Esophagus muscularis mucosa (tissue), 4 donors: Measurements from ENCODE around the gene TRPV2. TPM values are rescaled to one million over a fixed set of nuclear protein-coding genes. Genes with fewer than 3 reads are reported as not detected.

Experiments
- DNase-seq: peaks from one replicate; pipeline ENCODE4 v3.0.0-alpha.2; 2017; ENCODE audit errors: extremely low spot score
- H3K27ac ChIP-seq, 4 donors: fragments of 200-600 bp; sonication (generic); replicated peaks in 1 of 4; 1 replicate in 3 of 4; 2 replicates in 1 of 4; pipeline ENCODE4 v1.5.1; 2016 to 2019; ENCODE audit warnings: mild to moderate bottlenecking in 1 of 4
- H3K27me3 ChIP-seq, 4 donors: fragments of 200-600 bp; sonication (generic); one replicate each; pipeline versions ENCODE4 v1.5.1 to v1.6.0; 2016 to 2019
- H3K36me3 ChIP-seq, 4 donors: fragments of 200-600 bp; sonication (generic); one replicate each; pipeline ENCODE4 v1.5.1; 2016 to 2019
- H3K4me1 ChIP-seq, 4 donors: fragments of 200-600 bp; sonication (generic); one replicate each; pipeline ENCODE4 v1.5.1; 2016 to 2019
- H3K4me3 ChIP-seq, 4 donors: fragments of 200-600 bp; sonication (generic); 1 replicate in 2 of 4; 2 replicates in 2 of 4; pipeline ENCODE4 v1.5.1; 2016 to 2019; ENCODE audit warnings: mild to moderate bottlenecking in 4 of 4, moderate library complexity in 1 of 4
- H3K9me3 ChIP-seq, 4 donors: fragments of 200-600 bp; sonication (generic); 1 replicate in 3 of 4; 2 replicates in 1 of 4; pipeline ENCODE4 v1.5.1; 2016 to 2019
- CTCF ChIP-seq, 3 experiments: fragments of 200-600 bp in 2 of 3; fragments of 450-650 bp in 1 of 3; sonication (generic) in 2 of 3; IDR thresholded peaks; one replicate each; pipeline ENCODE4 v1.5.1; 2017 to 2019; ENCODE audit warnings: antibody characterized with exemption in 3 of 3, mild to moderate bottlenecking in 2 of 3, moderate library complexity in 1 of 3
- EP300 ChIP-seq: sonication (generic); formaldehyde crosslinking; IDR thresholded peaks from one replicate; pipeline ENCODE4 v1.6.1; 2017; ENCODE audit warnings: antibody characterized with exemption
- POLR2A ChIP-seq: fragments of 450-650 bp; IDR thresholded peaks from one replicate; pipeline ENCODE4 v1.6.1; 2017; ENCODE audit warnings: antibody characterized with exemption, moderate library complexity, mild to moderate bottlenecking, low read depth
- POLR2AphosphoS5 ChIP-seq, 2 donors: sonication (generic); formaldehyde crosslinking; IDR thresholded peaks; one replicate each; pipeline ENCODE4 v1.6.1; 2017; ENCODE audit warnings: antibody characterized with exemption in 2 of 2
- WGBS: methylation state at CpG from one replicate; pipeline ENCODE4 v1.1.5; 2018; 5-methylcytosine and 5-hydroxymethylcytosine counted together
- intact Hi-C: fragments of 100-400 bp; cut with DNase I; formaldehyde crosslinking; loops from one replicate; pipeline ENCODE4 v1.15.1; 2023
- total RNA-seq, 4 donors: library from RNA; depleted of rRNA; stranded (reverse); fragments of >200 nt; gene quantifications; one replicate each; pipeline versions ENCODE4 v1.1.0 to v1.2.1, GENCODE V29; 2016

The TRPV2 gene
- total RNA-seq, 4 donors from 2014 or later, result 11.3 to 19.1 (median 17.7) TPM

GRCh38 chr17:16467886-16468285 lies 52.5 kb downstream of the TRPV2 start:
- no peak for DNase-seq
- H3K9me3 ChIP-seq, result no peaks in the 10 kb centered on the region
- no peaks in the 10 kb centered on the region for H3K27me3 ChIP-seq
- no peaks in the 10 kb centered on the region for H3K36me3 ChIP-seq
- 86% methylated on average over 3 of the region's 3 CpGs for WGBS
- TF ChIP-seq CTCF (IDR thresholded peaks at IDR 0.05) (no peak), POLR2AphosphoS5 (IDR thresholded peaks at IDR 0.05) (no peak), EP300 (no peak), POLR2A (no peak)
- no peak overlapping the region for H3K4me3 ChIP-seq
- no peak overlapping the region for H3K27ac ChIP-seq
- intact Hi-C loops, result no loop called here
- peaks cover 29 to 40% (median 38%) of the 10 kb centered on the region in 4 donors for H3K4me1 ChIP-seq

- TF ChIP-seq EP300 (no peak), CTCF (IDR thresholded peaks at IDR 0.05) (no peak), POLR2AphosphoS5 (IDR thresholded peaks at IDR 0.05) (no peak), POLR2A (no peak)
- DNase-seq, result no peak
- Histone ChIP-seq H3K9me3 (no peaks in the 10 kb centered on the region), H3K36me3 (no peaks in the 10 kb centered on the region), H3K4me3 (no peak overlapping the region), H3K27me3 (no peaks in the 10 kb centered on the region), H3K27ac (no peak overlapping the region), H3K4me1 (peaks cover 25 to 37% (median 35%) of the 10 kb centered on the region in 4 donors)
- intact Hi-C loops, result no loop called here
- WGBS, result 92% methylated on average over 4 of the region's 4 CpGs
Measured at GRCh38 chr17:16468428-16468992, 53.1 kb downstream of the TRPV2 start.

- Histone ChIP-seq H3K9me3 (no peaks in the 10 kb centered on the region), H3K4me1 (peaks cover 13 to 28% (median 22%) of the 10 kb centered on the region in 4 donors), H3K4me3 (no peak overlapping the region), H3K27ac (peak overlapping the region in 2 of 4 donors; percentile 24 to 42), H3K36me3 (no peaks in the 10 kb centered on the region), H3K27me3 (no peaks in the 10 kb centered on the region)
- DNase-seq, result no peak
- 51% methylated on average over 11 of the region's 11 CpGs for WGBS
- intact Hi-C loops, result no loop called here
- TF ChIP-seq POLR2A (no peak), POLR2AphosphoS5 (IDR thresholded peaks at IDR 0.05) (peak in 1 of 2 donors; percentile 8)
Measured at GRCh38 chr17:16470265-16470664, 54.9 kb downstream of the TRPV2 start.

- TF ChIP-seq POLR2AphosphoS5 (IDR thresholded peaks at IDR 0.05) (no peak), POLR2A (no peak), EP300 (no peak), CTCF (IDR thresholded peaks at IDR 0.05) (no peak)
- Histone ChIP-seq H3K27ac (no peak overlapping the region), H3K9me3 (no peaks in the 10 kb centered on the region), H3K4me1 (peaks cover 11 to 20% (median 15%) of the 10 kb centered on the region in 4 donors), H3K36me3 (no peaks in the 10 kb centered on the region), H3K27me3 (no peaks in the 10 kb centered on the region), H3K4me3 (no peak overlapping the region)
- WGBS, result 88% methylated on average over 5 of the region's 5 CpGs
- intact Hi-C loops, result no loop called here
- no peak for DNase-seq
Measured at GRCh38 chr17:16471295-16471694, 55.9 kb downstream of the TRPV2 start.

GRCh38 chr17:16472539-16472938 lies 57.2 kb downstream of the TRPV2 start:
- no peak for TF ChIP-seq CTCF (IDR thresholded peaks at IDR 0.05)
- TF ChIP-seq POLR2A, result no peak
- TF ChIP-seq POLR2AphosphoS5 (IDR thresholded peaks at IDR 0.05), result no peak
- TF ChIP-seq EP300, result no peak
- Histone ChIP-seq H3K36me3 (no peaks in the 10 kb centered on the region), H3K4me1 (peaks cover 11 to 26% (median 22%) of the 10 kb centered on the region in 4 donors), H3K9me3 (no peaks in the 10 kb centered on the region), H3K27ac (no peak overlapping the region), H3K27me3 (no peaks in the 10 kb centered on the region), H3K4me3 (no peak overlapping the region)
- intact Hi-C loops, result no loop called here
- DNase-seq, result no peak
- 80% methylated on average over 6 of the region's 6 CpGs for WGBS
